ENCODE measurements around the gene LCA5L. TPM values are rescaled to one million over a fixed set of nuclear protein-coding genes. Genes with fewer than 3 reads are reported as not detected.

Gene LCA5L
- polyA plus RNA-seq, 1 donor (not counting 4 experiments of a cell fraction or from before 2014, with no cell fraction given), result 0.96 TPM

- Histone ChIP-seq H3K9ac (ENCODE audit: control insufficient read depth, extremely low read depth, insufficient read depth, low read length) (no peak overlapping the region), H2AFZ (ENCODE audit: control insufficient read depth, low read length) (no peak overlapping the region), H3K4me1 (ENCODE audit: control insufficient read depth, extremely low read depth, insufficient read depth, low read length) (no peaks in the 10 kb centered on the region), H3K79me2 (ENCODE audit: control insufficient read depth, insufficient read depth, low read length) (no peaks in the 10 kb centered on the region), H3K9me3 (ENCODE audit: control insufficient read depth, low read depth, low read length) (no peaks in the 10 kb centered on the region), H3K4me3 (ENCODE audit: control insufficient read depth in 2 of 3, extremely low read depth in 1 of 3, insufficient read depth in 2 of 3, low read depth in 1 of 3, low read length in 3 of 3) (no peak overlapping the region), H3K27me3 (ENCODE audit: control insufficient read depth, extremely low read depth, insufficient read depth, low read length) (no peaks in the 10 kb centered on the region), H3K9me1 (ENCODE audit: control insufficient read depth, extremely low read depth, insufficient read depth, low read length) (no peaks in the 10 kb centered on the region), H3K27ac (ENCODE audit: control insufficient read depth, insufficient read depth, low read length) (no peak overlapping the region), H3K4me2 (ENCODE audit: control insufficient read depth, extremely low read depth, insufficient read depth, low read depth, low read length) (no peak overlapping the region), H4K20me1 (ENCODE audit: control insufficient read depth, extremely low read depth, insufficient read depth, low read length) (no peaks in the 10 kb centered on the region), H3K36me3 (ENCODE audit: control insufficient read depth in 2 of 2, extremely low read depth in 1 of 2, insufficient read depth in 2 of 2, low read length in 2 of 2) (no peaks in the 10 kb centered on the region)
- FAIRE-seq, result no peak
- dilution Hi-C loops (cut with MboI; ENCODE audit: extremely low pct_ligation_motif_present, low sequenced_read_pairs), result no loop called here
- TF ChIP-seq EZH2 (IDR thresholded peaks at IDR 0.05; ENCODE audit: low read length) (no peak), CTCF (optimal IDR thresholded peaks at IDR 0.05 in 1 of 3, IDR thresholded peaks at IDR 0.05 in 1 of 3, conservative IDR thresholded peaks at IDR 0.05 in 1 of 3; ENCODE audit: extremely low read depth in 1 of 3, insufficient read depth in 2 of 3, low read length in 3 of 3) (no peak)
- no peak for DNase-seq (ENCODE audit: low read depth, low spot score)
Observed at GRCh38 chr21:39434950-39435349, 10.6 kb downstream of the LCA5L start.

GRCh38 chr21:39430954-39431353 lies 14.6 kb downstream of the LCA5L start:
- DNase-seq (ENCODE audit: low read depth, low spot score), result no peak
- no peaks in the 10 kb centered on the region for H3K4me1 ChIP-seq (ENCODE audit: control insufficient read depth, extremely low read depth, insufficient read depth, low read length)
- H3K4me3 ChIP-seq (ENCODE audit: control insufficient read depth in 2 of 3, extremely low read depth in 1 of 3, insufficient read depth in 2 of 3, low read depth in 1 of 3, low read length in 3 of 3), result no peak overlapping the region
- H3K4me2 ChIP-seq (ENCODE audit: control insufficient read depth, extremely low read depth, insufficient read depth, low read depth, low read length), result no peak overlapping the region
- no peaks in the 10 kb centered on the region for H3K27me3 ChIP-seq (ENCODE audit: control insufficient read depth, extremely low read depth, insufficient read depth, low read length)
- H4K20me1 ChIP-seq (ENCODE audit: control insufficient read depth, extremely low read depth, insufficient read depth, low read length), result no peaks in the 10 kb centered on the region
- H3K9ac ChIP-seq (ENCODE audit: control insufficient read depth, extremely low read depth, insufficient read depth, low read length), result no peak overlapping the region
- FAIRE-seq, result no peak
- dilution Hi-C loops (cut with MboI; ENCODE audit: extremely low pct_ligation_motif_present, low sequenced_read_pairs), result no loop called here
- no peak overlapping the region for H2AFZ ChIP-seq (ENCODE audit: control insufficient read depth, low read length)
- no peaks in the 10 kb centered on the region for H3K9me3 ChIP-seq (ENCODE audit: control insufficient read depth, low read depth, low read length)
- no peaks in the 10 kb centered on the region for H3K79me2 ChIP-seq (ENCODE audit: control insufficient read depth, insufficient read depth, low read length)
- H3K27ac ChIP-seq (ENCODE audit: control insufficient read depth, insufficient read depth, low read length), result no peak overlapping the region
- TF ChIP-seq EZH2 (IDR thresholded peaks at IDR 0.05; ENCODE audit: low read length) (no peak), CTCF (optimal IDR thresholded peaks at IDR 0.05 in 1 of 3, IDR thresholded peaks at IDR 0.05 in 1 of 3, conservative IDR thresholded peaks at IDR 0.05 in 1 of 3; ENCODE audit: extremely low read depth in 1 of 3, insufficient read depth in 2 of 3, low read length in 3 of 3) (no peak)
- no peaks in the 10 kb centered on the region for H3K9me1 ChIP-seq (ENCODE audit: control insufficient read depth, extremely low read depth, insufficient read depth, low read length)
- no peaks in the 10 kb centered on the region for H3K36me3 ChIP-seq (ENCODE audit: control insufficient read depth in 2 of 2, extremely low read depth in 1 of 2, insufficient read depth in 2 of 2, low read length in 2 of 2)

Measured in keratinocyte (primary cell).